GM21723 (cell line): Measurements from ENCODE around the gene GALNT2.

Source experiments
- ATAC-seq: cut with Tn5 transposase; IDR thresholded peaks from one replicate; pipeline ENCODE4 v1.9.1; 2021; ENCODE audit warnings: mild to moderate bottlenecking, moderate library complexity; ENCODE audit not compliant: unreplicated experiment

Gene GALNT2

GRCh38 chr1:230270185-230270558, 203.1 kb downstream of the GALNT2 start:
- no peak for ATAC-seq

- ATAC-seq = no peak
These were observed 203.7 kb downstream of the GALNT2 start for GRCh38 chr1:230270559-230271281.

GRCh38 chr1:230271300-230272035, 204.4 kb downstream of the GALNT2 start:
- no peak for ATAC-seq

GRCh38 chr1:230272557-230272956, 205.5 kb downstream of the GALNT2 start:
- no peak for ATAC-seq

- ATAC-seq = no peak
These were observed 206.2 kb downstream of the GALNT2 start for GRCh38 chr1:230273141-230273710.

- ATAC-seq = no peak
These were observed 207.2 kb downstream of the GALNT2 start for GRCh38 chr1:230274254-230274653.

GRCh38 chr1:230276401-230276800, 209.4 kb downstream of the GALNT2 start:
- no peak for ATAC-seq

GRCh38 chr1:230277201-230278025, 210.4 kb downstream of the GALNT2 start:
- ATAC-seq = no peak

GRCh38 chr1:230278376-230278775, 211.3 kb downstream of the GALNT2 start:
- ATAC-seq = no peak

GRCh38 chr1:230278871-230279582, 212.0 kb downstream of the GALNT2 start:
- no peak for ATAC-seq

- ATAC-seq = no peak
These were observed 212.5 kb downstream of the GALNT2 start for GRCh38 chr1:230279583-230279945.

- no peak for ATAC-seq
These were observed 213.2 kb downstream of the GALNT2 start for GRCh38 chr1:230280054-230280795.

GRCh38 chr1:230280906-230281413, 213.9 kb downstream of the GALNT2 start:
- no peak for ATAC-seq

GRCh38 chr1:230281556-230281955, 214.5 kb downstream of the GALNT2 start:
- no peak for ATAC-seq

- ATAC-seq = no peak
These were observed 215.1 kb downstream of the GALNT2 start for GRCh38 chr1:230282157-230282556.

- no peak for ATAC-seq
These were observed 216.6 kb downstream of the GALNT2 start for GRCh38 chr1:230283678-230284077.

GRCh38 chr1:230284891-230285290, 217.9 kb downstream of the GALNT2 start:
- ATAC-seq = no peak

- ATAC-seq = no peak
These were observed 218.3 kb downstream of the GALNT2 start for GRCh38 chr1:230285351-230285750.

GRCh38 chr1:230286166-230286889, 219.3 kb downstream of the GALNT2 start:
- no peak for ATAC-seq
